Memory B cell (primary cell): Measurements from ENCODE around the gene CTXND1.
"Not testable (repeated sequence)": the region's sequence is repeated elsewhere in the genome, so short reads cannot be mapped to it uniquely, and the experiment has no call there.

Experiments used
- ATAC-seq: fragments of 150-1000 bp; cut with Tn5 transposase; 2 replicates; pipeline ENCODE4 v1.10.0; 2021; ENCODE audit warnings: low read depth, mild to moderate bottlenecking, moderate library complexity
- DNase-seq, 2 donors: peaks; one replicate each; pipeline ENCODE4 v3.0.0; 2022; ENCODE audit warnings: low spot score in 2 of 2
- H3K27ac Mint-ChIP-seq: one replicate; pipeline ENCODE4 v1.8.0; 2022; ENCODE audit warnings: mild to moderate bottlenecking, moderate library complexity, mixed read lengths
- H3K27me3 Mint-ChIP-seq: one replicate; pipeline ENCODE4 v1.8.0; 2022; ENCODE audit warnings: mixed read lengths
- H3K36me3 Mint-ChIP-seq: one replicate; pipeline ENCODE4 v1.8.0; 2022; ENCODE audit warnings: mild to moderate bottlenecking, mixed read lengths
- H3K4me1 Mint-ChIP-seq: one replicate; pipeline ENCODE4 v1.8.0; 2022; ENCODE audit warnings: mixed read lengths
- H3K4me3 Mint-ChIP-seq: one replicate; pipeline ENCODE4 v1.8.0; 2022; ENCODE audit warnings: mild to moderate bottlenecking, moderate library complexity, mixed read lengths
- H3K9me3 Mint-ChIP-seq: one replicate; pipeline ENCODE4 v1.8.0; 2022; ENCODE audit warnings: mixed read lengths

CTXND1 gene

DNA sequence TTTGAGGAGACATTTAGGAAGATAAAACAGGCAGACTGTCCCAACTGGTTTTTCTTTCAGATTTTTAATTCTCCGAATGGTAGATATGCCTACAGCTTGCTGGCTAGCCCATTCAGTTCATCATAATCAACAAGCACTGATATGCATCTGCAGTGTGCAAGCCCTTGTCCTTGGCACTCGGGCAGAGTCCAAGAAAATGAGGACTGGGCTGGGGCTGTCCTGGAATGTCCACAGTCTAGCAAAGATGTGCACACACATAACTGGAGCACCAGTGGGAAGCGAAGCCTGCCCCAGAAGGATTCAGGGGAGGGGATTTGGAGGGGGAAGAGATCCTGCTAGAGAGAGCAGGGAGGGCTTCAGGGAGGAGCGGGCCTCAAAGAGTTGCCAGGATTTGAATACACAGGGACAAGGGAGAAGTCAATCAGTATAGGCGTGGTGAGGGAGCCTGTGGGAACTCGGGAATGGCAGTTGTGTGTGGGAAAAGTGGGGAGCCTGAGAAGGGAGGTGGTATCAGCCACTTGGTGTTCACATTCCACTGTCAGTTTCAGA lies 90.5 kb downstream of the CTXND1 start:
- H3K27me3 Mint-ChIP-seq = no peaks in the 10 kb centered on the region
- no peak for DNase-seq
- peaks cover 4% of the 10 kb centered on the region for H3K9me3 Mint-ChIP-seq
- peaks cover 5% of the 10 kb centered on the region for H3K36me3 Mint-ChIP-seq
- H3K4me3 Mint-ChIP-seq = no peak overlapping the region
- peaks cover 20% of the 10 kb centered on the region for H3K4me1 Mint-ChIP-seq
- ATAC-seq = no peak
- H3K27ac Mint-ChIP-seq = no peak overlapping the region

DNA sequence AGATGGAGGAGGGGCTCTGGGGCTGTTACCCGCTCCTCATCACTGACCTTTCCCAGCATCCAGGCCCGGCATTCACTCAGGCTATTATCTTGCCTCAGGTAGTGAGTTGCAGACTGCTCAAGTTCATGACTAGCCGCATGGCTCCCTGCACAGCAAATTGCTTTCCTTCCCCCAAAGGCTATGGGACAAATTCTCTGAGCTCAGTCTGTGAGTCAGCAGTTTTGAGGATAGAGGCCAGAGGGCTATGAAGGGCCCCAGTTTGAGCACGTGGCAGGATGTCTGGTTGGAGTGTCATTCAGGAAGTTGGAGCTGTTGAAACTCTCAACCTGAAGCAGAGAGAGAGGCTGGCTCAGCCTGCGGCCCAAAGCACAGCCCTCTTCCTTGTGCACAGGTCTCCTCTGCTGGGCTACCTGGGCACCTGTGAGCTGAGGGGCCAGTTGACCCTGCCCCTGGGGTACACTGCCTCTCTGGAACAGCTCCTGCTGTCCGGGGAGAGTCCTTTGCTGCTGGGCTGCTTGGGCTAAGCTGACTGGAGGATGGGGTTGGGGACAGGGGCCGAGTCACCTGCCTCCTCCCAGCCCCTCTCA lies 91.3 kb downstream of the CTXND1 start:
- Mint-ChIP-seq H3K36me3 (peaks cover 5% of the 10 kb centered on the region), H3K27me3 (no peaks in the 10 kb centered on the region), H3K27ac (no peak overlapping the region), H3K9me3 (peaks cover 4% of the 10 kb centered on the region), H3K4me1 (peaks cover 22% of the 10 kb centered on the region), H3K4me3 (no peak overlapping the region)
- peak; percentile 79 for ATAC-seq
- DNase-seq = no peak

DNA sequence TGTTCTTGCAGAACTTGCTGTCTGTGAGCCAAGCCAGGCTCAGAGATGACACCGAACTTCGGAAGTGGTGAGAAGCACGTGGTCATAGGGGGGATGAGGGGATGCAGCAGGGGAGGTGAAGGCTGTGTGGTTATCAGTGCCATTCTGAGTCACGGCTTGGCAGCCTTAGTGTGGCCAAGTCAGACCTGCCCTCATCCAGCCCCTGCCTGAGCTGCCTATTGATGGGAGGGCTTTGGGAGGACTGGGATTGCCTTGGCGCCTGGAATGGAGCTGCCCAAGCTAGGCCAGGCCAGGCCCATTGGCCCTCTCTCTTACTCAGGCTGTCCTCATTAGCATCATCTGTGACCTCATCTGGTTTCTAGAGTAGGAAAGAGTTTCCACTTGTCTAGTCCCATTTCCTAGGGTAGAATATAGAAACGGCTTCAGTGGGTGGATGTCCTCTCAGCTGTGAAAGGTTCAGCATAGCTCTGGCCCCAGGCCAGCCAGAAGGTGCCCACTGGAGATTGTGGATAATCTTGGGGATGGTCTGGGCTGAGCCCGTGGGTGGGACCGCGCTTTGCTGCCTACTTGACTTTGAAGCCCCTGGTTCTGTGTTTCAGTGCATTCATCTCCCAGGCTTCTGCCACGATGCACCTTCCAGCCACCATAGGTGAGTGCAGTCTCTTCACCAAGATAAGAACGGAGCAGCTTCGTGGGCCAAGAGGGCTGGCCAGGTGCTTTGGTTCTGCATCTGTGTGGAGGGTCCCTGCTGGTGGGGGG lies 92.0 kb downstream of the CTXND1 start:
- ATAC-seq (no peak), DNase-seq (no peak)
- Mint-ChIP-seq H3K27me3 (no peaks in the 10 kb centered on the region), H3K9me3 (peaks cover 4% of the 10 kb centered on the region), H3K36me3 (peaks cover 5% of the 10 kb centered on the region), H3K27ac (no peak overlapping the region), H3K4me3 (no peak overlapping the region), H3K4me1 (peaks cover 24% of the 10 kb centered on the region)

DNA sequence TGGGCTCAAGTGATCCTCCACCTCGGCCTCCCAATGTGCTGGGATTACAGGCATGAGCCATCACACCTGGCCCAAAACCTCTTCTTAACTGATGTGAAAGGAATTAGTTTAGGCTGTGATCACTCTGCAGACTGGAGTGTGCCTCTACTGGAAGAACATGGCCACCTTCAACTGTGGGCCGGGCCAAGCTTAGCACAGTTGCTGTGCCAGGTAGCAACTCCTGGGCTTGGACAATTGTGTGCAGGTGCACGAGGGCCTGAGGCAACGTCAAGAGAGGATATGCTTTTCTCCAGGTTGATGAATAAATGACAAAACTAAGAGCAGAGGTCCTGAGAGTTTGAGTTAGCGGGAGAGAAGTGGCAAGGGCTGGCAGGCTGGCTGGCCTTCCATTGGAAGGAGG lies 92.7 kb downstream of the CTXND1 start:
- Mint-ChIP-seq H3K9me3 (peaks cover 4% of the 10 kb centered on the region), H3K27ac (no peak overlapping the region), H3K4me1 (peaks cover 24% of the 10 kb centered on the region), H3K27me3 (no peaks in the 10 kb centered on the region), H3K4me3 (no peak overlapping the region), H3K36me3 (peaks cover 5% of the 10 kb centered on the region)
- DNase-seq (no peak), ATAC-seq (no peak)

DNA sequence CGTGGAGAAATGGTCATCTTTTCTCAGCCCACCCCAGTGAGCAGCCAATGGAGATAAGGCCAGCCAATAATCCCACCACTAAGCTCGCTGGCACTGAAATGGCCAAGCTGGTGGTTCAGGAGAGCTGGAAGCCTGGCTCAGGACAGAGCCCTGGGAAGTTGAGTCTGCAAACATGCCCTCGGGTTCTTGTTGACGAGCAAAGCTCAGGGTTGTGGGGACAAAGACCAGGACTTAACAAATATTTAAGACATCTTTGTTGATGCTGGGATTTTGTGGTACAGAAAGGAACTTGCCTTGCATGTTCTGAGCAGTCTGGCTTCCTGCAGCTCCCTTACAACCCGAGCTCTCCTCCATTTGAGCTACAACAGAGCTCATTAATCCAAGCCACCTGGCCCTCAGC lies 94.8 kb downstream of the CTXND1 start:
- H3K9me3 Mint-ChIP-seq = no peaks in the 10 kb centered on the region
- no peak overlapping the region for H3K4me3 Mint-ChIP-seq
- H3K27me3 Mint-ChIP-seq = no peaks in the 10 kb centered on the region
- no peak overlapping the region for H3K27ac Mint-ChIP-seq
- ATAC-seq = no peak
- no peak for DNase-seq
- peaks cover 28% of the 10 kb centered on the region for H3K4me1 Mint-ChIP-seq
- H3K36me3 Mint-ChIP-seq = no peaks in the 10 kb centered on the region

DNA sequence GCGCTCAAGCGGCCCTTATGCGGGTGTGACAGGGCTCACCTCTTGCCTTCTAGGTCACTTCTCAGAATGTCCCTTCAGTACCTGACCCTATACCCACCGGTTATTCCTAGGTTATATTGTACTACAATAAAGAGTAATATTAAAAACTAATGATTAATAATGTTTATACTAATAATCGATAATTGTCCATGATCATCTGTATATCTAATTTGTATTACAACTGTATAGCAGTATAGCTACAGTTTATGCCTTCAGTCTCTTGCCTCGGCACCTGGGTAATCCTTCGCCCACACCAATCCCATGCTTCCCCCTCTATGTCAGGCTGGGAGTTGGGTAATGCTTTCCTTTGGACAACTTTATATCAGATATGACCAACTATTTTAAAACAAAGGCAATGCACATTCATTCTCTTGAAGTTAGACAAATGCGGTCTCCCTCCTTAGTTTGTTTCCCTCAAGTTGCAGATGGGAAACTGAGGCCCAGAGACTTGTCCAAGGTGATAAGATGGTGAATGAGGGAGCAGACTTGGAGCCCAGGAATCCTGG lies 95.8 kb downstream of the CTXND1 start:
- DNase-seq (no peak), ATAC-seq (no peak)
- Mint-ChIP-seq H3K4me3 (no peak overlapping the region), H3K4me1 (peaks cover 33% of the 10 kb centered on the region), H3K36me3 (no peaks in the 10 kb centered on the region), H3K27me3 (no peaks in the 10 kb centered on the region), H3K9me3 (no peaks in the 10 kb centered on the region), H3K27ac (no peak overlapping the region)

DNA sequence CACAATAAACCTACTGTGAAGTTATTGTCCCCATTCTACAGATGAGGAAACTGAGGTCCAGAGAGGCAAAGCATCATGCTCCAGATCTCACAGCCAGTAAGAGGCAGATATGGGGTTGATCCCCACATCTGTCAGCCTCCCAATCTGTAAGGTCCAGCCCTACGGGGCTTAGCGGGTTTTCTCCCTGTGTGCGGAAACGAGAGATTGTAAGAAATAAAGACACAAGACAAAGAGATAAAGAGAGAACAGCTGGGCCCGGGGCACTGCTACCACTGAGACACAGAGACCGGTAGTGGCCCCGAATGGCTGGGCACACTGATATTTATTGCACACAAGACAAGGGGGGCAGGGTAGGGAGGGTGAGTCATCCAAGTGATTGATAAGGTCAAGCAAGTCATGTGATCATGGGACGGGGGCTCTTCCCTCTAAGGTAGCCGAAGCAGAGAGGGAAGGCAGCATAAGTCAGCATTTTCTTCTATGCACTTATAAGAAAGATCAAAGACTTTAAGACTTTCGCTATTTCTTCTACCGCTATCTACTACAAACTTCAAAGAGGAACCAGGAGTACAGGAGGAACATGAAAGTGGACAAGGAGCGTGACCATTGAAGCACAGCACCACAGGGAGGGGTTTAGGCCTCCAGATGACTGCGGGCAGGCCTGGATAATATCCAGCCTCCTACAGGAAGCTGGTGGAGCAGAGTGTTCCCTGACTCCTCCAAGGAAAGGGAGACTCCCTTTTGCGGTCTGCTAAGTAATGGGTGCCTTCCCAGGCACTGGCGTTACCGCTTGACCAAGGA lies 96.4 kb downstream of the CTXND1 start:
- not testable (repeated sequence) for H3K36me3 Mint-ChIP-seq, H3K4me3 Mint-ChIP-seq, H3K27me3 Mint-ChIP-seq, ATAC-seq, DNase-seq, H3K27ac Mint-ChIP-seq, H3K9me3 Mint-ChIP-seq
- H3K4me1 Mint-ChIP-seq = peaks cover 27% of the 10 kb centered on the region

DNA sequence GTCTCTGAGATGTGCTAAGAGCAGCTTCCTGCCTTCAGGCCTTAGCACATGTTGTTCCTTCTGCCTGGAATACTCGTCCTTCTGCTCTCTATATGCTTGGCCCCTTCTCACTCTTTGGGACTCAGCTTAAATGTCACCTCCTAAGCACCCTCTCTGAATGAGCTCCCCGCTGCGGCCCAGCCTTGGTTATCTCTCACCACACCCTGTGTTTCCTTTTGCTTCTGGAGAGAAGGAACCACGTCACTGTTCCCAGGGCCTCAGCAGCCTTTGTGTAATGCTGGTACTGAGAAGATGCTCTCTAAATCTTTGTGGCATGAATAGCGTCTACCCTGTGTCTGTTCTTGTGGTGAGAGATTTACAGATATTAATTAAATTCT lies 97.0 kb downstream of the CTXND1 start:
- peaks cover 24% of the 10 kb centered on the region for H3K4me1 Mint-ChIP-seq
- H3K4me3 Mint-ChIP-seq = no peak overlapping the region
- no peaks in the 10 kb centered on the region for H3K9me3 Mint-ChIP-seq
- no peaks in the 10 kb centered on the region for H3K27me3 Mint-ChIP-seq
- no peak for ATAC-seq
- no peak for DNase-seq
- no peak overlapping the region for H3K27ac Mint-ChIP-seq
- H3K36me3 Mint-ChIP-seq = no peaks in the 10 kb centered on the region

DNA sequence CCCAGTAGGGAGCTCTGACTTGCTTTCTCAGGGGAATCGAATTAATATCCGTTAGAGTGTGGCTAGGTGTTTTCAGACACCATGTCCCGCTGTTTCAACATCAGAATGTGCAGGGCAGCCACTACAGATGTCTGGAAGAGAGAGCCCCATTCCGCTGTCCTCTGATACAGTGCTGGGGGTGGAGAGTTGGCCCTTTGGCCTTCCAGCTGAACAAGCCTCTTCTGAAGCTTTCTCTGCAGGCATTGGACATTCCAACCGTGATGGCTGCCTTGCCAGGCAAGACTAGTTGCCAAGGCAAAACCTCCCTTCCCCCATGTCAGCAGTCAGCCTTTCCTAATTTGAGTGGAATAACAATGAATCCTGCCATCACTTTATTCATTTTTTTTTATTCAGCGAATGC lies 97.7 kb downstream of the CTXND1 start:
- Mint-ChIP-seq H3K4me3 (no peak overlapping the region), H3K9me3 (no peaks in the 10 kb centered on the region), H3K27ac (no peak overlapping the region), H3K36me3 (no peaks in the 10 kb centered on the region), H3K4me1 (peaks cover 19% of the 10 kb centered on the region), H3K27me3 (no peaks in the 10 kb centered on the region)
- ATAC-seq = no peak
- no peak for DNase-seq

DNA sequence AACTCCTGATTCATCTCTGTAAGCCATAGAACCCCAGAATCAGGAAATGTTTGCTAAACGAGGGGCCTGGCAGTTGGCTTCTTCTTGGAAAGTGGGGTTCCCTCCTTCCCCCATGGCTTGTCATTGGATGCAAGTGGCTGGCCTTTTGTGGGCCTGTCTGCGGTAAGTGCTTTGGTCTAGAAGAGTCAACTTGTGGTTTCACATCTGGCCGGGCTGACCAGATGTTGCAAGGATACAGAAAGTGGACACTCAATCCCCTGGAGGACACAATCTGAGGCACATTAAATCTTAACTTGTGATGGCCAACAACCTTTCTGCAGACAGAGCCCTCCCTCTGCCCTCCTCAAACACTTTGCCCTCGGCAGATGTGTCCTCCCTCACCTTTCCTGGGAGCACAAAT lies 98.1 kb downstream of the CTXND1 start:
- Mint-ChIP-seq H3K27ac (no peak overlapping the region), H3K4me1 (peaks cover 17% of the 10 kb centered on the region), H3K9me3 (no peaks in the 10 kb centered on the region), H3K36me3 (no peaks in the 10 kb centered on the region), H3K4me3 (peak overlapping the region; percentile 17), H3K27me3 (no peaks in the 10 kb centered on the region)
- DNase-seq (no peak), ATAC-seq (no peak)

DNA sequence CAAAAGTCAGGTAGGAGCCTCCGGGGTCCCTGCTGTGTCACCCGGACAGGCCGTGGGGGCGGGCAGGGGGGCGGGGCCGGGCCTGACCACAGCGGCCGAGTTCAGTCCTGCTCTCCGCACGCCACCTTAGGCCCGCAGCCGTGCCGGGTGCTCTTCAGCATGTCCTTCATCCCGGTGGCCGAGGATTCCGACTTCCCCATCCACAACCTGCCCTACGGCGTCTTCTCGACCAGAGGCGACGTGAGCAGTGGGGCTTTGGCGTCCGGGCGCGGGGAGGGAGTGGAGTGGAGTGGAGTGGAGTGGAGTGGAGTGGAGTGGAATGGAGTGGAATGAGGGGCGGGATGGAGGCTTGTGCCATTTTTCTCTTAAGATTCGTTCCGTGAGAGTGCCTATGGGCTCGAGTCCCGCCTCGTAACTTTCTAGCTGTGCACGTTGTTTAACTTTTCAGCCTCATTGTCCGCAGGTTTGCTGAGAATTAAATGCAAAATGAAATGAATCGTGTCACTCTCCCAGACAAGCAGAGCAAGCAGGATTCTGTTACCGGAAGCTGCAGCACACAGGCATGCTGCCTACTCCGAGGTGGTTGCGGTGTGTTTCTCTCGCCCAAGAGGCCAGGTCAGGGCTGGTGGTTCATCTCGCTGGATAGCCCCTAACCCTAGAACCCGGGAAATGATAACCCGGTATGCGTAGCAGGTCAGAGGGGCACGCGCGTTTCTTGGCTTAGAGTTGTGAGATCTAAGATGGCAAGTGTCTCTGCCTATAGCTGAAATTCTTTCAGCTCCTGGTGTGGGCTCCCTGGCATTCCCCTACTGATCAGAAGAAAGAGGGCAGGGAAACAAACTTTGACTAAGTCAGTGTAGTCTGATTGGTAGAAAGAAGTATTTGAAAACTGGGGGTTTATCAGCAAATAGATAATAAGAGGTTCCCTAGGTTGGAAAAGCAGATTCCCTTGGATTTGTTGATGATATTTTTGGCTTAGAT lies 98.8 kb downstream of the CTXND1 start, which contains the start of gene FAH:
Gene FAH, plus strand, starts transcription at position 104 of the 981 bp plus-strand sequence. Its CDS starts 56 bp downstream, at position 160.
- peaks cover 13% of the 10 kb centered on the region for H3K4me1 Mint-ChIP-seq
- DNase-seq (peak in 1 of 2 donors; percentile 11), ATAC-seq (peak; percentile 43)
- peak within 1 kb of the TSS; percentile 86 for H3K4me3 Mint-ChIP-seq
- no peaks in the 10 kb centered on the region for H3K27me3 Mint-ChIP-seq
- H3K9me3 Mint-ChIP-seq = no peaks in the 10 kb centered on the region
- peak within 1 kb of the TSS; percentile 50 for H3K27ac Mint-ChIP-seq
- H3K36me3 Mint-ChIP-seq = no peaks in the 10 kb centered on the region

DNA sequence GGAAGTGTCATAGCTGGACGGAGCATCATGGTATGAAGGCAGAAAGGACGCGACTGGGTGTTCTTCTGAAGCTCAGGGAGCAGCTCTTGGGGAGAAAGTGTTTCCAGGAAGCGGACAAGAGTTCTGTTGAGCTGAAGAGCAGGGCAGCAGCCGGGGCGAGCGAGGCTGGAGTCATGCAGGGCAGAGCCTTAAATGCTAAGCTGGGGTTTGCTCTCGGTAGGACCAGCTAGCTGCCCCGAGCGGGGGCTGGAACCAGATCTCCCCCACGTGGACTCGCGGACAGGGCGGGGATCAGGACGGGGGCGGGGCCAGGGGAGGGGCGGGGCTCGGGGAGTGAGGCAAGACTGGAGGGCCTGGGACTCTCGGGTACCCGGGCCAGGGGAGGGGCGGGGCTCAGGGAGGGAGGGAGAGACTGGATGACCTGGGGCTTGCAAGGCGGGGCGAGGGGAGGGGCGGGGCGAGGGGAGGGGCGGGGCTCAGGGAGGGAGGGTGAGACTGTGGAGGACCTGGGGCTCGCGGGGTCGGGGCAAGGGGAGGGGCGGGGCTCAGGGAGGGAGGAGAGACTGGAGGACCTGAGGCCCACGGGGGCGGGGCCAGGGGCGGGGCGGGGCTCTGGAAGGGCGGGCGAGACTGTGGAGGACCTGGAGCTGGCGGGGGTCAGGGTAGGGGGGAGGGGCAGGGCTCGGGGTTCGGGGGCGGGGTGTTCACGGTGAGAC lies 99.7 kb downstream of the CTXND1 start:
- DNase-seq = peak; percentile 48 to 56
- Mint-ChIP-seq H3K27me3 (no peaks in the 10 kb centered on the region), H3K4me1 (peaks cover 13% of the 10 kb centered on the region), H3K9me3 (no peaks in the 10 kb centered on the region), H3K36me3 (no peaks in the 10 kb centered on the region), H3K4me3 (peak overlapping the region; percentile 86), H3K27ac (peak overlapping the region; percentile 50)
- peak; percentile 79 for ATAC-seq
